Lower lobe of right lung (tissue), 2 donors: ENCODE data around the gene SELENOO. TPM values are rescaled to one million over a fixed set of nuclear protein-coding genes. Genes with fewer than 3 reads are reported as not detected.

Experiments used
- ATAC-seq, 2 donors: fragments of 200-7000 bp; cut with Tn5 transposase; one replicate each; pipeline ENCODE4 v1.9.1; 2020 to 2022; ENCODE audit warnings: mild to moderate bottlenecking in 2 of 2, moderate library complexity in 2 of 2
- DNase-seq: peaks from one replicate; pipeline ENCODE4 v3.0.0-alpha.2; 2020
- H3K27ac ChIP-seq: fragments of 200-600 bp; one replicate; pipeline ENCODE4 v1.8.0; 2022
- H3K27me3 ChIP-seq: fragments of 200-600 bp; one replicate; pipeline ENCODE4 v1.8.0; 2022; ENCODE audit warnings: low read depth
- H3K36me3 ChIP-seq: fragments of 200-600 bp; one replicate; pipeline ENCODE4 v1.8.0; 2022; ENCODE audit warnings: mild to moderate bottlenecking
- H3K4me1 ChIP-seq: fragments of 200-600 bp; one replicate; pipeline ENCODE4 v1.8.0; 2022
- H3K4me3 ChIP-seq: fragments of 200-600 bp; one replicate; pipeline ENCODE4 v1.8.0; 2022; ENCODE audit warnings: mild to moderate bottlenecking
- H3K9me3 ChIP-seq: fragments of 200-600 bp; one replicate; pipeline ENCODE4 v1.8.0; 2022
- intact Hi-C: fragments of 100-400 bp; cut with DNase I; formaldehyde crosslinking; loops from one replicate; pipeline ENCODE4 v1.11.0; 2022
- long read RNA-seq: library from polyadenylated mRNA; unstranded; transcript quantifications from one replicate; pipeline ENCODE4 v2.0.0, GENCODE V29; 2021
- total RNA-seq: library from RNA; stranded (reverse); fragmentation: NEBNext Ultra II Directional; extraction: Animal tissue kit (Norgen Biotek cat#: 25700); gene quantifications from one replicate; pipeline ENCODE4 v1.2.1, GENCODE V29; 2021
- TF ChIP-seq, protein P1 (sequence below): fragments of 200-600 bp; IDR thresholded peaks from one replicate; pipeline ENCODE4 v1.8.0; 2022; ENCODE audit warnings: antibody characterized with exemption, mild to moderate bottlenecking
- donor health status: DM: no; HTN: yes; CAD: no; lungs with severe emphysema.

The SELENOO gene, protein sequence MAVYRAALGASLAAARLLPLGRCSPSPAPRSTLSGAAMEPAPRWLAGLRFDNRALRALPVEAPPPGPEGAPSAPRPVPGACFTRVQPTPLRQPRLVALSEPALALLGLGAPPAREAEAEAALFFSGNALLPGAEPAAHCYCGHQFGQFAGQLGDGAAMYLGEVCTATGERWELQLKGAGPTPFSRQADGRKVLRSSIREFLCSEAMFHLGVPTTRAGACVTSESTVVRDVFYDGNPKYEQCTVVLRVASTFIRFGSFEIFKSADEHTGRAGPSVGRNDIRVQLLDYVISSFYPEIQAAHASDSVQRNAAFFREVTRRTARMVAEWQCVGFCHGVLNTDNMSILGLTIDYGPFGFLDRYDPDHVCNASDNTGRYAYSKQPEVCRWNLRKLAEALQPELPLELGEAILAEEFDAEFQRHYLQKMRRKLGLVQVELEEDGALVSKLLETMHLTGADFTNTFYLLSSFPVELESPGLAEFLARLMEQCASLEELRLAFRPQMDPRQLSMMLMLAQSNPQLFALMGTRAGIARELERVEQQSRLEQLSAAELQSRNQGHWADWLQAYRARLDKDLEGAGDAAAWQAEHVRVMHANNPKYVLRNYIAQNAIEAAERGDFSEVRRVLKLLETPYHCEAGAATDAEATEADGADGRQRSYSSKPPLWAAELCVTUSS
- 18.7 TPM for total RNA-seq
- long read RNA-seq, transcript SELENOO-201 (9 exons, 2,315 nt) = major isoform, 38 of 100 reads
- long read RNA-seq, partial matches to known transcripts = 13 of 100 reads
- long read RNA-seq, other reads (novel, unspliced or antisense) = 49 of 100 reads

DNA sequence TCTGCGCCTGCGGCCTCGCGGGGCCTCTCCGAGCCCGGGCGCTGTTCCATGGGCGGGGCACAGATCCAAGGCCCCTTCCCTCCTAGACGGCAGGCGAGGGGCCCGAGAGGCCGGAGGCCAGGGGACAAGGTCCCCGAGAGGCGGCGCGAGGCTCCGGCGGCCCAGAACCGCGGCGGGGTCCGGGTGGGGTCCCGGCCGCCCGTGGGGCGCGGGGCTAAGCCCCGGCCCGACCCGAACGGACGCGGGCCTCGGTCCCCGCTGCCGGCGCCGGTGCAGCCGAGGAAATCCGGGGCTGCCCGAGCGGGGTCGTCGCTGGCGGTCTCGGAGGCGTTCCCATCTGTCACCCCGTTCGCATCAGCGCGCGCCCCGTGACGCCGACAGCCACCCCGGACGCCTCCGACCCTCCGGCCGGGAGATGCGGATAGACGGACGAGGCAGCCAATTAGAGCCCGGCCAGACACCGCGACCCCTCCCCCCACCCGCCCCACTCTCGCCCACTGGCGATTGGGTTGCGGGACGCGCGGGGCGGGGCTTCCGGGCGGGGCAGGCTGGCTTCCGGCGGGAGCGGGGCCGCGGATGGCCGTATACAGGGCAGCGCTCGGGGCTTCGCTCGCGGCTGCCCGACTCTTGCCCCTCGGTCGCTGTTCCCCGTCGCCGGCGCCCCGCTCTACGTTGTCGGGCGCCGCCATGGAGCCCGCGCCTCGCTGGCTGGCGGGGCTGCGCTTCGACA, at the start of gene SELENOO:
TSS of gene SELENOO (plus strand) at position 551 of the 730 bp plus-strand sequence. CDS start at position 577, 26 bp downstream.
- H3K9me3 ChIP-seq = no peaks in the 10 kb centered on the region
- DNase-seq = peak; percentile 93
- TF ChIP-seq, protein P1, sequence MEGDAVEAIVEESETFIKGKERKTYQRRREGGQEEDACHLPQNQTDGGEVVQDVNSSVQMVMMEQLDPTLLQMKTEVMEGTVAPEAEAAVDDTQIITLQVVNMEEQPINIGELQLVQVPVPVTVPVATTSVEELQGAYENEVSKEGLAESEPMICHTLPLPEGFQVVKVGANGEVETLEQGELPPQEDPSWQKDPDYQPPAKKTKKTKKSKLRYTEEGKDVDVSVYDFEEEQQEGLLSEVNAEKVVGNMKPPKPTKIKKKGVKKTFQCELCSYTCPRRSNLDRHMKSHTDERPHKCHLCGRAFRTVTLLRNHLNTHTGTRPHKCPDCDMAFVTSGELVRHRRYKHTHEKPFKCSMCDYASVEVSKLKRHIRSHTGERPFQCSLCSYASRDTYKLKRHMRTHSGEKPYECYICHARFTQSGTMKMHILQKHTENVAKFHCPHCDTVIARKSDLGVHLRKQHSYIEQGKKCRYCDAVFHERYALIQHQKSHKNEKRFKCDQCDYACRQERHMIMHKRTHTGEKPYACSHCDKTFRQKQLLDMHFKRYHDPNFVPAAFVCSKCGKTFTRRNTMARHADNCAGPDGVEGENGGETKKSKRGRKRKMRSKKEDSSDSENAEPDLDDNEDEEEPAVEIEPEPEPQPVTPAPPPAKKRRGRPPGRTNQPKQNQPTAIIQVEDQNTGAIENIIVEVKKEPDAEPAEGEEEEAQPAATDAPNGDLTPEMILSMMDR = no peak
- H3K4me1 ChIP-seq = peaks cover 22% of the 10 kb centered on the region
- H3K27me3 ChIP-seq = no peaks in the 10 kb centered on the region
- H3K27ac ChIP-seq = peak within 1 kb of the TSS; percentile 81
- intact Hi-C loops = no loop called here
- H3K4me3 ChIP-seq = peak within 1 kb of the TSS; percentile 77
- ATAC-seq = peak; percentile 94 to 95
- H3K36me3 ChIP-seq = peaks cover 51% of the 10 kb centered on the region

DNA sequence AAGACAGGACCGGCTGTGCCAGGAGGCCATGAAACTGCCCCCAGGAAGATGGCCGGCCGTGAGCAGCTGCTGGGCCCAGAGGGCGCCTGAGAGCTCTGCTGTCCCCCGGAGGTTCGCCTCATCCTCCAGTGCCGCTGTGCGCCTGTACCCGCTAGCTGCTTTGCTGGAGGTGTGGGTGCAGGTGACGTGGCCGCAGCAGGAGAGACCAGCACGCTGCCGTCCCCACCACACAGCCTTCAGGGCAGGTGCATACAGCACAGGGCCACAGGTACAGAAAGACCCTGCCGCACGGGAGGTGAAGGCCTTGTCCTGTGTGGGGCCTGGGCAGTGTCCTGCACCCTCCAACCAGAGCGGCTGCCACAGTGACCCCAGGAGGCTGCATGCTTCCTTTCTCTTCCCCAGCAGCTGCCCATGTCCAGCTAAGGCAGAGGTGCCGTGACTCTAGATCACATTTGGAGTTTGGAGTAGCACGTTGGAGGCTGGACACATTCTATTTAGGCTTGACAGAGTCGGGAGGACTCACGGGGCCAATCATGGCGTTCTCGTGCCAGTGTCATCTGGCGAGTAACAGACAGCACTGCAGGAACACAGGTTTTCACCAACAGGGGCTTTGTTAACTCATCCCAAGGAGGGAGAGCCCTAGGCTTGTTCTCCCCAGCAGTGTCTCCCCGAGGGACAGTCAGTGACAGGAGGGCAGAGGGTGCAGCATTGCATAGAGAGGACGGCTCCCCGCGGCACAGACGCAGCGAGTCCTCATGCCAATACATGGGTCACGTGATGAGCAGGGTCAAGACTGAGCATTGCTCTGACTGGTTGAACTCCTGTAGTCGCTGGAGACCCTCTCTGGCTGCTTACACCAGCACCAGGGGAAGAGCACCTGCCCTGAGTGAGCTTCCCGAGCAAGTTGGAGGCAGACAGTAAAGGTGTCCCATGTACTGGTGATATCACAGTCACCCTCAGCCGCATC, 49.0 kb upstream of the SELENOO start:
- no peak for ATAC-seq
- no peaks in the 10 kb centered on the region for H3K4me1 ChIP-seq
- no peak for DNase-seq
- no peak overlapping the region for H3K27ac ChIP-seq
- TF ChIP-seq, protein P1 = no peak
- intact Hi-C loops = no loop called here
- H3K4me3 ChIP-seq = no peak overlapping the region
- no peaks in the 10 kb centered on the region for H3K36me3 ChIP-seq
- H3K9me3 ChIP-seq = no peaks in the 10 kb centered on the region
- H3K27me3 ChIP-seq = no peaks in the 10 kb centered on the region

DNA sequence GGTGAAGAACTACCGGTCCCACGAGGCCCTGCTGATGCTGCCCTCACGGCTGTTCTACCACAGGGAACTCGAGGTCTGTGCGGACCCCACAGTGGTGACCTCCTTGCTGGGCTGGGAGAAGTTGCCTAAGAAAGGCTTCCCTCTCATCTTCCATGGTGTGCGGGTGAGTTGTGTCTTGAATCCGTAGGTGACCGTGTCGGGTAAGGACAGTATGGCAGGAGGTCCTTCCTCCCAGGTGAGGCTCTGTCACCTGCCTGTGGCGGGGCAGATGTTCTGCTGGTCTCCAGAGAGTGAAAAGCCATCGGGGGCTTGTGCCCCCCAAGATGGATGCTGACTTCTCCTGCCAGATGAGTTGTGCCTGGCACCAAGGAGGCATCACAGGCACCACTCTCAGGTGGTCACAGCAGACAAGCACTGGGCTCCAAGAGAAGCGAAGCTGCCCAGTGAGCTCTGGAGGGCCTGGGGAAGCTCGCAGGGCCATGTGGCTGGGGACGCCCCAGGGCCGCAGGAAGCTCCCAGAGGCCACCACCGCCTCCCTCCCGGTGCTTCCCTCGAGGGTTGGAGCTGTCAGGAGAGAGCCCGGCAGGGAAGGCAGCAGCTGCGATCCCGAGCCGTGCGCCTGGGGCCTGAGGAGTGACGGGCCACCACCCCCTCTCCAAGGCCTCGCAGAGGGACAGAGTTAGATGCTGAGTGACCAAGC, 47.6 kb upstream of the SELENOO start:
- no peaks in the 10 kb centered on the region for H3K36me3 ChIP-seq
- no peaks in the 10 kb centered on the region for H3K9me3 ChIP-seq
- ATAC-seq (no peak), DNase-seq (no peak)
- no peaks in the 10 kb centered on the region for H3K4me1 ChIP-seq
- H3K4me3 ChIP-seq = no peak overlapping the region
- TF ChIP-seq, protein P1 = no peak
- intact Hi-C loops = no loop called here
- no peak overlapping the region for H3K27ac ChIP-seq
- H3K27me3 ChIP-seq = no peaks in the 10 kb centered on the region

DNA sequence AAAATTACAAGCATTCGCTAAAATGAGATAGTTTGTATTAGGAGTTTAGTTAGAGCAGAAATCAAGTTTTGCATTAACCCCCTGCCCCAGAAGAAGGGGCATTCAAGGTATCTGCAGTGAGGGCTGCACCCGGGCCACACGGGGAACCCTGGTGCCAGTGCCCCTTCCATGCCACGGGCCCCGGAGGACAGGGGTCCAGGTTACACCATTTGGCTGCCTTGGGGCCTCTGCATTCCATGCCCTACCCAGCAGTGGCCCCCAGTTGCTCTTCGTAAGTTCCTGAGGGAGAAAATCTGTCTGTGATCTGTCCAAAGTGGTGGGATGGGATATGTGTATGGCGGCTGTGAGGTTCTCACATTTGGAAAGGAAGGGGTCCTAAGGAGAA, 47.1 kb upstream of the SELENOO start:
- ATAC-seq (no peak), DNase-seq (no peak)
- no peaks in the 10 kb centered on the region for H3K9me3 ChIP-seq
- H3K27me3 ChIP-seq = no peaks in the 10 kb centered on the region
- intact Hi-C loops = no loop called here
- H3K27ac ChIP-seq = no peak overlapping the region
- no peak overlapping the region for H3K4me3 ChIP-seq
- H3K4me1 ChIP-seq = no peaks in the 10 kb centered on the region
- no peaks in the 10 kb centered on the region for H3K36me3 ChIP-seq
- TF ChIP-seq, protein P1 = no peak
